CD4-positive, alpha-beta T cell treated with Interleukin-17A for 4 hours (primary cell): ENCODE measurements around the gene ARID4B.

Source experiments
- DNase-seq: peaks from one replicate; pipeline ENCODE4 v3.0.0-alpha.2; 2020; ENCODE audit warnings: mixed read lengths

The ARID4B gene

DNA sequence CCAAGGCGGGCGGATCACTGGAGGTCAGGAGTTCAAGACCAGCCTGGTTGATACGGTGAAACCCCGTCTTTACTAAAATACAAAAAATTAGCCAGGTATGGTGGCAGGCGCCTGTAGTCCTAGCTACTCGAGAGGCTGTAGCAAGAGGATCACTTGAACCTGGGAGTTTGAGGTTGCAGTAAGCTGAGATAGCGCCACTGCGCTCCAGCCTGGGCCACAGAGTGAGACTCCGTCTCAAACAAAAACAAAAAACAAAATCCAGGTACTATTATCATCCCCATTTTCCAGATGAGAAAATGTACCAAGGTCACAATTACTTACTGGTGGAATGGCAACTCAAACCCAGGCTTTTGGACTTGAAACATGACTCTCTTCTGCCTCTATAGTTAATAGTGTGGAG lies 203.9 kb downstream of the ARID4B start:
- DNase-seq: no peak

DNA sequence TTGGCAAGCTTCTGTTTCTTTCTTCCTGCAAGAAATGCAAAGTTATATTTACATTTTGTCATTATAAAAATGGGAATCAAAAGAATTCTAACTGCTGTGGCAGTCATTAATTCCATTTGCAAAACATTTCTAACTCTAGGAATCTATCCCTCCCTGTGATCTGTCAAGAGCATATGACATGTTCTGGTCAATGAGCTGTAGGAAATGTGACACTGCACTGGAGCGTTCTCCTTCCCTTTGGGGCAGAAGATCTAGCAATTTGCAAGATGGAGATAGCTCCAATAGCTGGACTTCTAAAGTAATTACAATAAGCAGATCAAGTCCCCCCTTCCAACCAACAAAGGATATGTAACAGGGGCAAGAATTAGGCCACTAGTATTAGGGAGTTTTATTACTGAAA lies 205.6 kb downstream of the ARID4B start:
- no peak for DNase-seq
